Gastrocnemius medialis (tissue), 4 donors: ENCODE measurements around the gene RDH5. TPM values are rescaled to one million over a fixed set of nuclear protein-coding genes. Genes with fewer than 3 reads are reported as not detected.
A peak's percentile ranks its signal among the peaks of the same experiment; 100 is the strongest.

Source experiments
- ATAC-seq, 2 donors: fragments of 150-250 bp; one replicate each; pipeline ENCODE4 v1.9.1; 2016
- DNase-seq, 2 donors: peaks; one replicate each; pipeline ENCODE4 v3.0.0-alpha.2; 2019
- H3K27ac ChIP-seq, 4 donors: fragments of 200-600 bp; sonication (generic); 1 replicate in 1 of 4; 2 replicates in 3 of 4; pipeline ENCODE4 v1.5.1; 2016 to 2018; ENCODE audit warnings: mild to moderate bottlenecking in 2 of 4, moderate library complexity in 1 of 4
- H3K27me3 ChIP-seq, 3 donors: fragments of 200-600 bp; sonication (generic) in 2 of 3; 1 replicate in 1 of 3; 2 replicates in 2 of 3; pipeline versions ENCODE4 v1.5.1 to v1.6.0; 2016 to 2019; ENCODE audit warnings: mild to moderate bottlenecking in 1 of 3, moderate library complexity in 1 of 3
- H3K36me3 ChIP-seq, 2 donors: fragments of 200-600 bp; sonication (generic) in 1 of 2; one replicate each; pipeline ENCODE4 v1.5.1; 2017 to 2018
- H3K4me1 ChIP-seq, 2 donors: fragments of 200-600 bp; sonication (generic) in 1 of 2; one replicate each; pipeline ENCODE4 v1.5.1; 2016 to 2017; ENCODE audit warnings: mild to moderate bottlenecking in 2 of 2
- H3K4me3 ChIP-seq, 4 donors: fragments of 200-600 bp; sonication (generic) in 3 of 4; 1 replicate in 1 of 4; 2 replicates in 3 of 4; pipeline ENCODE4 v1.5.1; 2016 to 2019; ENCODE audit warnings: mild to moderate bottlenecking in 2 of 4
- H3K9me3 ChIP-seq, 3 donors: fragments of 200-600 bp; sonication (generic) in 2 of 3; 1 replicate in 1 of 3; 2 replicates in 2 of 3; pipeline ENCODE4 v1.5.1; 2016 to 2019
- CTCF ChIP-seq, 5 experiments: fragments of 450-650 bp in 3 of 5; fragments of 200-600 bp in 2 of 5; sonication (generic) in 2 of 5; IDR thresholded peaks in 4 of 5; conservative IDR thresholded peaks in 1 of 5; 1 replicate in 4 of 5; 2 replicates in 1 of 5; pipeline ENCODE4 v1.5.1; 2016 to 2019; ENCODE audit warnings: antibody characterized with exemption in 5 of 5, mild to moderate bottlenecking in 3 of 5, moderate library complexity in 3 of 5
- POLR2A ChIP-seq, 2 donors: fragments of 450-650 bp; IDR thresholded peaks; one replicate each; pipeline ENCODE4 v1.6.1; 2017; ENCODE audit warnings: antibody characterized with exemption in 2 of 2, mild to moderate bottlenecking in 2 of 2, moderate library complexity in 2 of 2
- in situ Hi-C, 4 donors: fragments of 200-750 bp; cut with MboI; loops; one replicate each; pipeline versions ENCODE4 v1.15.0 to v1.8.0; 2017; ENCODE audit warnings: low sequenced_read_pairs in 4 of 4
- intact Hi-C: fragments of 100-400 bp; cut with DNase I; formaldehyde crosslinking; loops from one replicate; pipeline ENCODE4 v1.15.1; 2023; ENCODE audit warnings: low total_unique reads
- total RNA-seq, 4 donors: library from RNA; depleted of rRNA; stranded (reverse); fragments of >200 nt; gene quantifications; one replicate each; pipeline versions ENCODE4 v1.1.0 to v1.2.3, GENCODE V29; 2016

The RDH5 gene
- total RNA-seq, 4 donors from 2014 or later: 3.8 to 10.3 (median 7.5) TPM

GRCh38 chr12:55704824-55705718 lies 15.1 kb upstream of the RDH5 start:
- peaks cover 73 to 84% of the 10 kb centered on the region in 2 donors for H3K4me1 ChIP-seq
- intact Hi-C loops (loop anchor here (2.0 to 10.0 kb wide), 2 partner anchors 16 to 1420 kb away; partner anchors contain the start of genes CBX5, HNRNPA1 and RDH5), in situ Hi-C loops (loop anchor here in 1 of 4 donors (25.0 kb wide), 1 partner anchor 1718 kb away; the partner anchor contains the start of gene HOXC10)

GRCh38 chr12:55705782-55706402 lies 14.3 kb upstream of the RDH5 start:
- peak in 1 of 2 donors; percentile 64 for DNase-seq
- Histone ChIP-seq H3K4me1 (peaks cover 73 to 83% of the 10 kb centered on the region in 2 donors), H3K27ac (peak overlapping the region; percentile 87 to 96 (median 92)), H3K27me3 (no peaks in the 10 kb centered on the region), H3K36me3 (no peaks in the 10 kb centered on the region), H3K9me3 (no peaks in the 10 kb centered on the region), H3K4me3 (peak overlapping the region; percentile 59 to 79 (median 68))
- intact Hi-C loops: loop anchor here (2.0 to 10.0 kb wide), 2 partner anchors 15 to 1421 kb away; partner anchors contain the start of genes CBX5, HNRNPA1 and RDH5
- peak in 1 of 2 donors; percentile 10 for ATAC-seq
- in situ Hi-C loops: loop anchor here in 1 of 4 donors (25.0 kb wide), 1 partner anchor 1719 kb away; the partner anchor contains the start of gene HOXC10
- TF ChIP-seq POLR2A (IDR thresholded peaks at IDR 0.05) (peak; percentile 22 to 38), CTCF (IDR thresholded peaks at IDR 0.05 in 4 of 5, conservative IDR thresholded peaks at IDR 0.05 in 1 of 5) (peak; percentile 57 to 75 (median 70))

More at GRCh38 chr12:55704824-55705718, 15.1 kb upstream of the RDH5 start:
- no peak for TF ChIP-seq CTCF (IDR thresholded peaks at IDR 0.05 in 4 of 5, conservative IDR thresholded peaks at IDR 0.05 in 1 of 5)
- no peak for TF ChIP-seq POLR2A (IDR thresholded peaks at IDR 0.05)
- peak overlapping the region; percentile 87 to 96 (median 92) for H3K27ac ChIP-seq
- DNase-seq (peak in 1 of 2 donors; percentile 69), ATAC-seq (peak; percentile 32 to 62)
- H3K27me3 ChIP-seq: no peaks in the 10 kb centered on the region
- H3K36me3 ChIP-seq: no peaks in the 10 kb centered on the region
- no peaks in the 10 kb centered on the region for H3K9me3 ChIP-seq
- H3K4me3 ChIP-seq: peak overlapping the region; percentile 59 to 79 (median 68)

- in situ Hi-C loops: loop anchor here in 1 of 4 donors (25.0 kb wide), 1 partner anchor 1719 kb away; the partner anchor contains the start of gene HOXC10
- intact Hi-C loops: loop anchor here (10.0 kb wide), 1 partner anchor 1422 kb away; the partner anchor contains the start of genes CBX5 and HNRNPA1
- ATAC-seq (no peak), DNase-seq (no peak)
- no peak for TF ChIP-seq POLR2A (IDR thresholded peaks at IDR 0.05)
- no peak for TF ChIP-seq CTCF (IDR thresholded peaks at IDR 0.05 in 4 of 5, conservative IDR thresholded peaks at IDR 0.05 in 1 of 5)
- no peaks in the 10 kb centered on the region for H3K9me3 ChIP-seq
- peak overlapping the region; percentile 59 to 79 (median 68) for H3K4me3 ChIP-seq
- no peaks in the 10 kb centered on the region for H3K36me3 ChIP-seq
- peak overlapping the region; percentile 87 to 96 (median 92) for H3K27ac ChIP-seq
- peaks cover 73 to 81% of the 10 kb centered on the region in 2 donors for H3K4me1 ChIP-seq
- H3K27me3 ChIP-seq: no peaks in the 10 kb centered on the region
Measured at GRCh38 chr12:55706568-55707218, 13.5 kb upstream of the RDH5 start.

- intact Hi-C loops (loop anchor here (10.0 kb wide), 1 partner anchor 1422 kb away; the partner anchor contains the start of genes CBX5 and HNRNPA1), in situ Hi-C loops (loop anchor here in 1 of 4 donors (25.0 kb wide), 1 partner anchor 1720 kb away; the partner anchor contains the start of gene HOXC10)
- Histone ChIP-seq H3K9me3 (no peaks in the 10 kb centered on the region), H3K4me1 (peaks cover 73 to 83% of the 10 kb centered on the region in 2 donors), H3K27me3 (no peaks in the 10 kb centered on the region), H3K27ac (peak overlapping the region; percentile 87 to 96 (median 92)), H3K4me3 (peak overlapping the region; percentile 59 to 79 (median 68)), H3K36me3 (no peaks in the 10 kb centered on the region)
- TF ChIP-seq POLR2A (IDR thresholded peaks at IDR 0.05) (no peak), CTCF (IDR thresholded peaks at IDR 0.05 in 4 of 5, conservative IDR thresholded peaks at IDR 0.05 in 1 of 5) (no peak)
- ATAC-seq (no peak), DNase-seq (peak in 1 of 2 donors; percentile 68)
Measured at GRCh38 chr12:55707219-55707671, 12.9 kb upstream of the RDH5 start.
